HG03432 (cell line): Measurements from ENCODE around the gene TVP23A.
"Not testable (repeated sequence)": the region's sequence is repeated elsewhere in the genome, so short reads cannot be mapped to it uniquely, and the experiment has no call there.

Experiments
- ATAC-seq: cut with Tn5 transposase; IDR thresholded peaks from one replicate; pipeline ENCODE4 v1.9.1; 2021; ENCODE audit warnings: mild to moderate bottlenecking, moderate library complexity; ENCODE audit not compliant: unreplicated experiment

The TVP23A gene

GRCh38 chr16:10836174-10836853 is 17.7 kb upstream of the TVP23A start:
- no peak for ATAC-seq

GRCh38 chr16:10835281-10835931 is 16.8 kb upstream of the TVP23A start:
- ATAC-seq = peak; percentile 69

GRCh38 chr16:10834766-10835165 is 16.2 kb upstream of the TVP23A start:
- ATAC-seq = no peak

GRCh38 chr16:10834130-10834529 is 15.5 kb upstream of the TVP23A start:
- ATAC-seq = no peak

- ATAC-seq = no peak
Measured at GRCh38 chr16:10833271-10833670, 14.7 kb upstream of the TVP23A start.

GRCh38 chr16:10831894-10832886 is 13.6 kb upstream of the TVP23A start:
- ATAC-seq = no peak

GRCh38 chr16:10830240-10830639 is 11.6 kb upstream of the TVP23A start:
- not testable (repeated sequence) for ATAC-seq

- not testable (repeated sequence) for ATAC-seq
Measured at GRCh38 chr16:10829390-10830098, 10.9 kb upstream of the TVP23A start.

GRCh38 chr16:10828851-10829366 is 10.3 kb upstream of the TVP23A start:
- no peak for ATAC-seq

- no peak for ATAC-seq
Measured at GRCh38 chr16:10827691-10828341, 9.2 kb upstream of the TVP23A start.

GRCh38 chr16:10824111-10824893 is 5.7 kb upstream of the TVP23A start:
- ATAC-seq = no peak

- no peak for ATAC-seq
Measured at GRCh38 chr16:10822702-10823101, 4.1 kb upstream of the TVP23A start.

- no peak for ATAC-seq
Measured at GRCh38 chr16:10820546-10820945, 2.0 kb upstream of the TVP23A start.

GRCh38 chr16:10817514-10817913 is 1.1 kb downstream of the TVP23A start:
- ATAC-seq = no peak

GRCh38 chr16:10813099-10813455 is 5.5 kb downstream of the TVP23A start:
- no peak for ATAC-seq

GRCh38 chr16:10812312-10813098 is 6.1 kb downstream of the TVP23A start:
- peak; percentile 83 for ATAC-seq

- ATAC-seq = no peak
Measured at GRCh38 chr16:10809706-10810105, 8.9 kb downstream of the TVP23A start.

- ATAC-seq = no peak
Measured at GRCh38 chr16:10808850-10809249, 9.7 kb downstream of the TVP23A start.

GRCh38 chr16:10808218-10808617 is 10.4 kb downstream of the TVP23A start:
- ATAC-seq = no peak
